IMR-90 (cell line): ENCODE results near the gene RERE. TPM values are rescaled to one million over a fixed set of nuclear protein-coding genes. Genes with fewer than 3 reads are reported as not detected.

ENCODE experiments used
- ATAC-seq: fragments of 200-7000 bp; cut with Tn5 transposase; 2 replicates; pipeline ENCODE4 v1.9.1; 2020; ENCODE audit warnings: low read depth, mild to moderate bottlenecking, moderate library complexity
- BruUV-seq: library from RNA; stranded (reverse); fragments of 400-500 nt; replicated peaks from 2 replicates; lab custom pipeline; 2021; lab: Mats Ljungman, UMichigan
- CTCF ChIA-PET: fragments of 300-600 bp; formaldehyde crosslinking; extraction: SDS; loops from one replicate; lab custom pipeline; 2021; ENCODE audit warnings: antibody characterized with exemption; lab: Yijun Ruan, JAX
- POLR2A ChIA-PET: fragments of 300-600 bp; sonication (Branson Sonifier 250); formaldehyde crosslinking; loops from one replicate; lab custom pipeline; 2022; ENCODE audit warnings: antibody characterized with exemption; ENCODE audit not compliant: unreplicated experiment; lab: Charles Lee
- DNase-seq: peaks from one replicate; pipeline ENCODE4 v3.0.0; 2013
- H2AFZ ChIP-seq: replicated peaks from 2 replicates; pipeline ENCODE3; 2013; ENCODE audit warnings: low read length, mild to moderate bottlenecking; ENCODE audit not compliant: poor library complexity
- H2AK5ac ChIP-seq: 2 replicates; pipeline ENCODE4 v1.6.1; 2013; ENCODE audit warnings: low read depth, low read length, inconsistent platforms
- H2AK9ac ChIP-seq: replicated peaks from 2 replicates; pipeline ENCODE3; 2013; ENCODE audit warnings: mild to moderate bottlenecking, low read depth, low read length, moderate library complexity; ENCODE audit not compliant: poor library complexity
- H2BK120ac ChIP-seq: 2 replicates; pipeline ENCODE4 v1.6.1; 2013; ENCODE audit warnings: low read depth, low read length, inconsistent platforms
- H2BK15ac ChIP-seq: 3 replicates; pipeline ENCODE4 v1.6.1; 2013; ENCODE audit warnings: low read depth, low read length, inconsistent platforms
- H2BK20ac ChIP-seq: 2 replicates; pipeline ENCODE4 v1.6.1; 2013; ENCODE audit warnings: low read depth, mild to moderate bottlenecking, inconsistent platforms, low read length, moderate library complexity
- H2BK5ac ChIP-seq: 2 replicates; pipeline ENCODE4 v1.6.1; 2013; ENCODE audit warnings: mild to moderate bottlenecking, low read depth, low read length, inconsistent platforms; ENCODE audit not compliant: poor library complexity, severe bottlenecking
- H3K14ac ChIP-seq: replicated peaks from 2 replicates; pipeline ENCODE4 v1.6.1; 2013; ENCODE audit warnings: low read depth, low read length, inconsistent platforms
- H3K18ac ChIP-seq: 2 replicates; pipeline ENCODE4 v1.6.1; 2013; ENCODE audit warnings: low read depth, low read length, control low read depth
- H3K23ac ChIP-seq: 2 replicates; pipeline ENCODE4 v1.6.1; 2013; ENCODE audit warnings: low read depth, low read length, inconsistent platforms
- H3K27ac ChIP-seq: 2 replicates; pipeline ENCODE4 v1.5.1; 2013; ENCODE audit warnings: mild to moderate bottlenecking, control low read depth, low read length; ENCODE audit not compliant: insufficient read depth
- H3K27me3 ChIP-seq: 2 replicates; pipeline ENCODE4 v1.6.1; 2013; ENCODE audit warnings: low read length; ENCODE audit not compliant: control insufficient read depth, insufficient read depth
- H3K36me3 ChIP-seq: 2 replicates; pipeline ENCODE4 v1.6.1; 2013; ENCODE audit warnings: low read length, mixed read lengths; ENCODE audit not compliant: control insufficient read depth, insufficient read depth
- H3K4ac ChIP-seq: 2 replicates; pipeline ENCODE4 v1.6.1; 2013; ENCODE audit warnings: low read depth, low read length, inconsistent platforms
- H3K4me1 ChIP-seq: 2 replicates; pipeline ENCODE4 v1.6.1; 2013; ENCODE audit warnings: low read length, mixed read lengths; ENCODE audit not compliant: control insufficient read depth, insufficient read depth
- H3K4me2 ChIP-seq: 2 replicates; pipeline ENCODE4 v1.6.1; 2013; ENCODE audit warnings: low read depth, mild to moderate bottlenecking, control low read depth, low read length, moderate library complexity
- H3K4me3 ChIP-seq: 2 replicates; pipeline ENCODE4 v1.5.1; 2013; ENCODE audit warnings: low read depth, mild to moderate bottlenecking, control low read depth, low read length, moderate library complexity; ENCODE audit not compliant: insufficient read depth
- H3K56ac ChIP-seq: 2 replicates; pipeline ENCODE4 v1.6.1; 2013; ENCODE audit warnings: low read length, inconsistent platforms; ENCODE audit not compliant: insufficient read depth; ENCODE audit errors: extremely low read depth
- H3K79me1 ChIP-seq, 2 experiments: 2 replicates each; pipeline ENCODE4 v1.6.1; 2013; ENCODE audit warnings: low read length in 2 of 2, inconsistent platforms in 1 of 2, low read depth in 1 of 2
- H3K9ac ChIP-seq: 2 replicates; pipeline ENCODE4 v1.6.1; 2013; ENCODE audit warnings: low read depth, low read length, control low read depth
- H3K9me1 ChIP-seq: 2 replicates; pipeline ENCODE4 v1.6.1; 2013; ENCODE audit warnings: low read length, inconsistent platforms; ENCODE audit not compliant: insufficient read depth
- H3K9me3 ChIP-seq: 2 replicates; pipeline ENCODE4 v1.6.1; 2013; ENCODE audit warnings: low read length; ENCODE audit not compliant: control insufficient read depth, insufficient read depth
- H4K20me1 ChIP-seq: 2 replicates; pipeline ENCODE4 v1.6.1; 2013; ENCODE audit warnings: low read length, inconsistent platforms; ENCODE audit not compliant: insufficient read depth
- H4K5ac ChIP-seq: 2 replicates; pipeline ENCODE4 v1.6.1; 2013; ENCODE audit warnings: mild to moderate bottlenecking, low read depth, low read length, control low read depth
- H4K8ac ChIP-seq, 2 experiments: 2 replicates each; pipeline ENCODE4 v1.6.1; 2013; ENCODE audit warnings: low read depth in 2 of 2, low read length in 2 of 2, control low read depth in 1 of 2, inconsistent platforms in 1 of 2
- H4K91ac ChIP-seq: 2 replicates; pipeline ENCODE4 v1.6.1; 2013; ENCODE audit warnings: low read depth, low read length, inconsistent platforms; ENCODE audit not compliant: insufficient read depth
- BHLHE40 ChIP-seq: fragments of 150-350 bp; IDR thresholded peaks from 2 replicates; pipeline ENCODE4 v1.6.1; 2016; ENCODE audit warnings: mild to moderate bottlenecking, low read depth, low read length
- CHD1 ChIP-seq: IDR thresholded peaks from 2 replicates; pipeline ENCODE4 v1.6.1; 2012; ENCODE audit warnings: low read depth, low read length, improper control_type of control experiment
- CTCF ChIP-seq: conservative IDR thresholded peaks from 2 replicates; pipeline ENCODE4 v1.5.1; 2012; ENCODE audit warnings: mild to moderate bottlenecking, low read depth, low read length, improper control_type of control experiment
- ELK1 ChIP-seq: fragments of 150-350 bp; IDR thresholded peaks from 2 replicates; pipeline ENCODE4 v1.6.1; 2016; ENCODE audit warnings: low read depth, mild to moderate bottlenecking, low read length, moderate library complexity, borderline replicate concordance
- FOS ChIP-seq: fragments of 150-350 bp; IDR thresholded peaks from 2 replicates; pipeline ENCODE4 v1.6.1; 2016; ENCODE audit warnings: low read depth, low read length
- MAFK ChIP-seq: IDR thresholded peaks from 2 replicates; pipeline ENCODE4 v1.6.1; 2012; ENCODE audit warnings: low read depth, low read length, improper control_type of control experiment
- MAZ ChIP-seq: IDR thresholded peaks from 2 replicates; pipeline ENCODE4 v1.6.1; 2012; ENCODE audit warnings: low read depth, mild to moderate bottlenecking, low read length, improper control_type of control experiment, moderate library complexity, borderline replicate concordance
- MXI1 ChIP-seq: IDR thresholded peaks from 2 replicates; pipeline ENCODE4 v1.6.1; 2012; ENCODE audit warnings: low read depth, mild to moderate bottlenecking, low read length, moderate library complexity, borderline replicate concordance
- NFE2L2 ChIP-seq: fragments of 150-350 bp; IDR thresholded peaks from 2 replicates; pipeline ENCODE4 v1.6.1; 2016; ENCODE audit warnings: low read depth, mild to moderate bottlenecking, low read length
- POLR2A ChIP-seq: IDR thresholded peaks from 2 replicates; pipeline ENCODE4 v1.6.1; 2012; ENCODE audit warnings: mild to moderate bottlenecking, low read depth, low read length
- RAD21 ChIP-seq: IDR thresholded peaks from 2 replicates; pipeline ENCODE4 v1.6.1; 2012; ENCODE audit warnings: low read length, improper control_type of control experiment
- RCOR1 ChIP-seq: IDR thresholded peaks from 2 replicates; pipeline ENCODE4 v1.6.1; 2012; ENCODE audit warnings: mild to moderate bottlenecking, low read length, improper control_type of control experiment; ENCODE audit not compliant: insufficient replicate concordance
- RFX5 ChIP-seq: IDR thresholded peaks from 2 replicates; pipeline ENCODE4 v1.8.0; 2012; ENCODE audit warnings: low read depth, mild to moderate bottlenecking, low read length, moderate library complexity
- SMC3 ChIP-seq: fragments of 150-350 bp; IDR thresholded peaks from 2 replicates; pipeline ENCODE4 v1.6.1; 2016; ENCODE audit warnings: low read depth, mild to moderate bottlenecking, antibody characterized with exemption, low read length, moderate library complexity
- USF2 ChIP-seq: fragments of 150-350 bp; IDR thresholded peaks from 2 replicates; pipeline ENCODE4 v1.6.1; 2017; ENCODE audit warnings: mild to moderate bottlenecking, antibody characterized with exemption, low read length, low read depth
- WGBS, 2 experiments: methylation state at CpG; one replicate each; pipeline versions ENCODE4 v1.1.5 to v1.1.7; 2013; ENCODE audit warnings: missing lambda C conversion rate in 2 of 2; ENCODE audit not compliant: insufficient read length in 1 of 2; ENCODE audit errors: extremely low coverage in 2 of 2; 5-methylcytosine and 5-hydroxymethylcytosine counted together
- dilution Hi-C: fragments of 300-500 bp; cut with HindIII; formaldehyde crosslinking; loops from one replicate; pipeline ENCODE4 v1.14.3; 2018; ENCODE audit warnings: low sequenced_read_pairs; ENCODE audit not compliant: unreplicated experiment
- in situ Hi-C: fragments of 300-500 bp; cut with MboI; formaldehyde crosslinking; loops from 3 replicates; pipeline ENCODE4 v1.14.3; 2019; ENCODE audit warnings: low sequenced_read_pairs, inconsistent platforms, mixed read lengths
- intact Hi-C: fragments of 100-400 bp; cut with micrococcal nuclease; formaldehyde crosslinking; loops from 2 replicates; pipeline ENCODE4 v1.10.0; 2022
- polyA plus RNA-seq, 3 experiments: library from polyadenylated mRNA; depleted of rRNA; stranded (reverse); fragments of >200 nt; gene quantifications; 2 replicates each; pipeline ENCODE4 v1.2.3, GENCODE V29; 2012; ENCODE audit warnings: low replicate concordance in 1 of 3
- total RNA-seq: library from RNA; depleted of rRNA; stranded (reverse); fragments of >200 nt; gene quantifications from 2 replicates; pipeline ENCODE4 v1.2.3, GENCODE V29; 2012

The RERE gene
- total and polyA plus RNA-seq, 2 of the 4 experiments (the other 2 are of a cell fraction) = 11.5 to 25.1 TPM

GRCh38 chr1:8563944-8564537 is 253.4 kb downstream of the RERE start:
- Histone ChIP-seq H3K18ac (peak overlapping the region; percentile 85), H3K9ac (no peak overlapping the region), H3K56ac (no peak overlapping the region), H3K9me1 (peaks cover 9% of the 10 kb centered on the region), H3K79me1 (peaks cover 39 to 65% of the 10 kb centered on the region in 2 experiments), H3K4me1 (peaks cover 10% of the 10 kb centered on the region), H2BK120ac (peak overlapping the region; percentile 51), H3K4me2 (no peak overlapping the region; the same call in 1 of the 2 replicates), H4K20me1 (peaks cover 9% of the 10 kb centered on the region; the same call in 1 of the 2 replicates), H3K36me3 (no peaks in the 10 kb centered on the region), H4K5ac (peak overlapping the region; percentile 49), H2BK5ac (peak overlapping the region; percentile 13), H2BK15ac (peak overlapping the region; percentile 89), H4K8ac (peak overlapping the region in 1 of 2 experiments; percentile 67; a peak in 2 of 4 replicates), H4K91ac (peak overlapping the region; percentile 60), H3K4ac (peak overlapping the region; percentile 75), H3K23ac (peak overlapping the region; percentile 67; the same call in 1 of the 2 replicates), H3K4me3 (no peak overlapping the region), H3K27ac (peak overlapping the region; percentile 44), H2AK9ac (no peak overlapping the region), H2AK5ac (peak overlapping the region; percentile 88), H2AFZ (no peak overlapping the region), H3K14ac (peak overlapping the region; percentile 68), H3K9me3 (no peaks in the 10 kb centered on the region), H2BK20ac (peak overlapping the region; percentile 83), H3K27me3 (no peaks in the 10 kb centered on the region)
- ATAC-seq (no peak), DNase-seq (no peak)
- no CpG with 5 or more reads among the region's 2 CpGs for WGBS, 2 experiments
- no TSS peak for BruUV-seq
- ChIA-PET POLR2A (no interaction called here), CTCF (no interaction called here)
- dilution Hi-C loops (no loop called here), intact Hi-C loops (loop anchor here (5.0 kb wide), 1 partner anchor 97 kb away; no protein-coding TSS in a partner anchor), in situ Hi-C loops (loop anchor here (5.0 to 25.0 kb wide), 3 partner anchors 163 to 577 kb away; no protein-coding TSS in a partner anchor)
- no peak for TF ChIP-seq MXI1
- no peak for TF ChIP-seq NFE2L2
- TF ChIP-seq RAD21 = no peak
- TF ChIP-seq MAZ = no peak
- no peak for TF ChIP-seq ELK1
- no peak for TF ChIP-seq MAFK
- no peak for TF ChIP-seq POLR2A
- no peak for TF ChIP-seq BHLHE40
- no peak for TF ChIP-seq RFX5
- no peak for TF ChIP-seq RCOR1
- TF ChIP-seq CHD1 = no peak
- no peak for TF ChIP-seq CTCF
- no peak for TF ChIP-seq FOS
- TF ChIP-seq USF2 = no peak
- TF ChIP-seq SMC3 = no peak
